HCT116 (cell line): ENCODE results near the gene PEX10. TPM values are rescaled to one million over a fixed set of nuclear protein-coding genes. Genes with fewer than 3 reads are reported as not detected.

Experiments
- ATAC-seq: fragments of 200-7000 bp; cut with Tn5 transposase; 2 replicates; pipeline ENCODE4 v1.9.1; 2020; ENCODE audit warnings: mild to moderate bottlenecking, moderate library complexity
- BruUV-seq: library from RNA; stranded (reverse); fragments of 400-500 nt; replicated peaks from 2 replicates; lab custom pipeline; 2021; lab: Mats Ljungman, UMichigan
- CTCF ChIA-PET: fragments of 300-600 bp; sonication (Branson Sonifier 250); formaldehyde crosslinking; loops from one replicate; lab custom pipeline; 2021; ENCODE audit warnings: antibody characterized with exemption; lab: Charles Lee
- POLR2A ChIA-PET: fragments of 300-600, 350-600 bp; sonication (Branson Sonifier 250); formaldehyde crosslinking; loops from one replicate; lab custom pipeline; 2021; ENCODE audit warnings: antibody characterized with exemption; lab: Charles Lee
- RAD21 ChIA-PET, 2 experiments: fragments of 300-600 bp; sonication (Branson Sonifier 250); formaldehyde crosslinking; loops; one replicate each; lab custom pipeline; 2023; ENCODE audit warnings: low total read pairs in 2 of 2; ENCODE audit not compliant: uncharacterized antibody in 2 of 2, unreplicated experiment in 2 of 2, low non-redundant PET in 1 of 2; lab: Charles Lee
- DNase-seq: peaks from one replicate; pipeline ENCODE4 v3.0.0-alpha.2; 2010; ENCODE audit warnings: low read depth, low spot score
- H2AFZ ChIP-seq: fragments of 200-600 bp; shearing (Covaris generic), sonication (generic); 2 replicates; pipeline ENCODE4 v1.6.1; 2017; ENCODE audit warnings: low read depth, mixed run types, mixed read lengths, antibody characterized with exemption, low read length; ENCODE audit not compliant: poor library complexity, severe bottlenecking
- H3K27ac ChIP-seq: 2 replicates; pipeline ENCODE4 v1.5.1; 2012; ENCODE audit warnings: low read depth, low read length
- H3K27me3 ChIP-seq: fragments of 200-600 bp; sonication (generic); 2 replicates; pipeline ENCODE4 v1.6.1; 2016; ENCODE audit warnings: mixed run types, low read length, mixed read lengths; ENCODE audit not compliant: insufficient read depth
- H3K36me3 ChIP-seq, 2 experiments: fragments of 200-500 bp in 1 of 2; fragments of 200-600 bp in 1 of 2; sonication (Bioruptor generic) in 1 of 2; sonication (generic) in 1 of 2; 2 replicates each; pipeline versions ENCODE4 v1.5.1 to v1.6.1; 2014 to 2016; ENCODE audit warnings: low read length in 2 of 2, inconsistent platforms in 1 of 2, mixed read lengths in 1 of 2, mixed run types in 1 of 2; ENCODE audit not compliant: insufficient read depth in 2 of 2, control insufficient read depth in 1 of 2
- H3K4me1 ChIP-seq, 2 experiments: fragments of 200-600 bp in 1 of 2; sonication (generic) in 1 of 2; 2 replicates each; pipeline versions ENCODE4 v1.5.1 to v1.6.1; 2012 to 2017; ENCODE audit warnings: low read length in 2 of 2, inconsistent platforms in 1 of 2, mild to moderate bottlenecking in 1 of 2, mixed read lengths in 1 of 2, mixed run types in 1 of 2, moderate library complexity in 1 of 2; ENCODE audit not compliant: insufficient read depth in 2 of 2, control insufficient read depth in 1 of 2
- H3K4me2 ChIP-seq: fragments of 200-600 bp; sonication (generic); 2 replicates; pipeline ENCODE4 v1.6.1; 2017; ENCODE audit warnings: mixed run types, low read length, mixed read lengths
- H3K4me3 ChIP-seq, 2 experiments: fragments of 200-600 bp in 1 of 2; sonication (generic) in 1 of 2; replicated peaks in 1 of 2; 2 replicates each; pipeline ENCODE4 v1.5.1; 2011 to 2016; ENCODE audit warnings: low read length in 2 of 2, control low read depth in 1 of 2, low read depth in 1 of 2, mild to moderate bottlenecking in 1 of 2, mixed read lengths in 1 of 2, mixed run types in 1 of 2
- H3K79me2 ChIP-seq: fragments of 200-600 bp; sonication (generic); 2 replicates; pipeline ENCODE4 v1.6.1; 2017; ENCODE audit warnings: mild to moderate bottlenecking, mixed run types, low read length, moderate library complexity, mixed read lengths; ENCODE audit not compliant: insufficient read depth
- H3K9ac ChIP-seq: fragments of 200-600 bp; sonication (generic); 2 replicates; pipeline ENCODE4 v1.6.1; 2016; ENCODE audit warnings: low read length, mixed read lengths
- H3K9me2 ChIP-seq: fragments of 200-600 bp; sonication (generic), shearing (Covaris generic); 2 replicates; pipeline ENCODE4 v1.6.1; 2017; ENCODE audit warnings: mixed run types, mild to moderate bottlenecking, moderate library complexity; ENCODE audit not compliant: insufficient read depth
- H3K9me3 ChIP-seq, 2 experiments: fragments of 200-500 bp in 1 of 2; fragments of 200-600 bp in 1 of 2; sonication (Bioruptor generic) in 1 of 2; sonication (generic) in 1 of 2; 2 replicates each; pipeline ENCODE4 v1.6.1; 2014 to 2017; ENCODE audit warnings: low read length in 2 of 2, mixed read lengths in 2 of 2, inconsistent platforms in 1 of 2, low read depth in 1 of 2, mild to moderate bottlenecking in 1 of 2, mixed run types in 1 of 2, moderate library complexity in 1 of 2; ENCODE audit not compliant: control insufficient read depth in 1 of 2, insufficient read depth in 1 of 2
- H4K20me1 ChIP-seq: fragments of 200-600 bp; sonication (generic), shearing (Covaris generic); 2 replicates; pipeline ENCODE4 v1.6.1; 2017; ENCODE audit warnings: mixed run types, mild to moderate bottlenecking, moderate library complexity; ENCODE audit not compliant: insufficient read depth
- CTCF ChIP-seq, 3 experiments: fragments of 200-600 bp in 1 of 3; sonication (generic) in 1 of 3; IDR thresholded peaks in 2 of 3; conservative IDR thresholded peaks in 1 of 3; 2 replicates each; pipeline ENCODE4 v1.5.1; 2012 to 2017; ENCODE audit warnings: low read depth in 2 of 3, low read length in 2 of 3, antibody characterized with exemption in 1 of 3, borderline replicate concordance in 1 of 3, control low read depth in 1 of 3, mild to moderate bottlenecking in 1 of 3, mixed read lengths in 1 of 3, mixed run types in 1 of 3, moderate library complexity in 1 of 3; ENCODE audit not compliant: insufficient read depth in 1 of 3
- SIN3A ChIP-seq: IDR thresholded peaks from 2 replicates; pipeline ENCODE4 v1.6.1; 2012; ENCODE audit warnings: low read depth
- SRF ChIP-seq: IDR thresholded peaks from 2 replicates; pipeline ENCODE4 v1.6.1; 2012; ENCODE audit warnings: low read depth
- YY1 ChIP-seq: IDR thresholded peaks from 2 replicates; pipeline ENCODE4 v1.6.1; 2011; ENCODE audit warnings: low read length, low read depth, moderate library complexity, mild to moderate bottlenecking; ENCODE audit not compliant: insufficient replicate concordance; ENCODE audit errors: extremely low read depth
- ZBTB33 ChIP-seq: IDR thresholded peaks from 2 replicates; pipeline ENCODE4 v1.6.1; 2011; ENCODE audit warnings: mild to moderate bottlenecking, low read length, moderate library complexity; ENCODE audit not compliant: insufficient replicate concordance; ENCODE audit errors: extremely low read depth
- ZNF274 ChIP-seq: fragments of 200-500 bp; sonication (Bioruptor generic); IDR thresholded peaks from 2 replicates; pipeline ENCODE4 v1.6.1; 2014; ENCODE audit warnings: mild to moderate bottlenecking, low read depth, low read length, inconsistent platforms
- intact Hi-C: fragments of 100-400 bp; cut with micrococcal nuclease; formaldehyde crosslinking; loops from 2 replicates; pipeline ENCODE4 v1.10.0; 2022
- total RNA-seq: library from RNA; stranded (reverse); gene quantifications from one replicate; pipeline ENCODE4 v1.2.1, GENCODE V29; 2021; ENCODE audit not compliant: unreplicated experiment

The PEX10 gene
- total RNA-seq, 1 experiment from 2014 or later = 27.9 TPM

GRCh38 chr1:2407991-2408275, 4.4 kb downstream of the PEX10 start:
- POLR2A ChIA-PET = interaction anchor here (0.6 kb wide), 1 partner anchor 207 kb away, joined by 4 read pairs; no protein-coding TSS in a partner anchor
- no peak overlapping the region for H3K27ac ChIP-seq
- H3K36me3 ChIP-seq = peaks cover 13 to 23% of the 10 kb centered on the region in 2 experiments; a peak in 3 of 4 replicates
- no peak for TF ChIP-seq SIN3A
- no peak for TF ChIP-seq SRF
- no peak for TF ChIP-seq ZBTB33
- no peak for TF ChIP-seq CTCF (IDR thresholded peaks at IDR 0.05 in 2 of 3, conservative IDR thresholded peaks at IDR 0.05 in 1 of 3; ENCODE audit: borderline replicate concordance in 1 of 3, insufficient read depth in 1 of 3, low read depth in 2 of 3, low read length in 2 of 3)
- TF ChIP-seq YY1 = no peak
- no peak for TF ChIP-seq ZNF274
- TF ChIP-seq, all 23 proteins: peak for 0
- ChIA-PET CTCF (interaction anchor here (0.7 kb wide), 1 partner anchor 213 kb away, joined by 3 read pairs; the partner anchor contains the start of gene FAAP20), RAD21 (no interaction called here)
- BruUV-seq = no TSS peak
- Histone ChIP-seq H3K4me1 (peaks cover 4 to 10% of the 10 kb centered on the region in 2 experiments; a peak in 3 of 4 replicates), H3K9me2 (no peaks in the 10 kb centered on the region), H3K4me3 (no peak overlapping the region), H3K79me2 (peaks cover 19% of the 10 kb centered on the region; the same call in 1 of the 2 replicates), H3K9me3 (no peaks in the 10 kb centered on the region), H4K20me1 (no peaks in the 10 kb centered on the region), H3K9ac (no peak overlapping the region), H3K27me3 (no peaks in the 10 kb centered on the region), H2AFZ (no peak overlapping the region), H3K4me2 (no peak overlapping the region)
- DNase-seq (no peak), ATAC-seq (no peak)
- intact Hi-C loops = no loop called here
